Measurements from ENCODE around the gene STAT2. TPM values are rescaled to one million over a fixed set of nuclear protein-coding genes. Genes with fewer than 3 reads are reported as not detected.

STAT2 gene
- total and polyA plus RNA-seq, 9 of the 15 experiments (the other 6 are each of a cell fraction or from before 2014, with no cell fraction given), result 15.5 to 46.9 (median 40.1) TPM

GRCh38 chr12:56377989-56378316 lies 18.0 kb upstream of the STAT2 start (continued):
- no peak for TF ChIP-seq ZBTB40 (IDR thresholded peaks at IDR 0.05)
- TF ChIP-seq ZBTB40 (CRISPR knock-in tag; IDR thresholded peaks at IDR 0.05), result no peak
- no peak for TF ChIP-seq ZNF197 (CRISPR knock-in tag; IDR thresholded peaks at IDR 0.05; ENCODE audit: low read depth)
- TF ChIP-seq SRSF9 (IDR thresholded peaks at IDR 0.05; ENCODE audit: borderline replicate concordance, low read depth, low read length), result no peak
- no peak for TF ChIP-seq SAFB (IDR thresholded peaks at IDR 0.05; ENCODE audit: borderline replicate concordance, low read depth, low read length)
- TF ChIP-seq EZH2 (IDR thresholded peaks at IDR 0.05; ENCODE audit: borderline replicate concordance, low read depth, low read length), result no peak
- no peak for TF ChIP-seq ZNF212 (CRISPR knock-in tag; IDR thresholded peaks at IDR 0.05)
- TF ChIP-seq, protein P1, sequence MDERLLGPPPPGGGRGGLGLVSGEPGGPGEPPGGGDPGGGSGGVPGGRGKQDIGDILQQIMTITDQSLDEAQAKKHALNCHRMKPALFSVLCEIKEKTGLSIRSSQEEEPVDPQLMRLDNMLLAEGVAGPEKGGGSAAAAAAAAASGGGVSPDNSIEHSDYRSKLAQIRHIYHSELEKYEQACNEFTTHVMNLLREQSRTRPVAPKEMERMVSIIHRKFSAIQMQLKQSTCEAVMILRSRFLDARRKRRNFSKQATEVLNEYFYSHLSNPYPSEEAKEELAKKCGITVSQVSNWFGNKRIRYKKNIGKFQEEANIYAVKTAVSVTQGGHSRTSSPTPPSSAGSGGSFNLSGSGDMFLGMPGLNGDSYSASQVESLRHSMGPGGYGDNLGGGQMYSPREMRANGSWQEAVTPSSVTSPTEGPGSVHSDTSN (CRISPR knock-in tag; IDR thresholded peaks at IDR 0.05; ENCODE audit: low read depth), result no peak
- TF ChIP-seq, protein P1 (tag; conservative IDR thresholded peaks at IDR 0.05; ENCODE audit: low read depth), result peak; percentile 91
- TF ChIP-seq ARID1B (IDR thresholded peaks at IDR 0.05), result peak; percentile 7; the same call in 1 of the 2 replicates
- no peak for TF ChIP-seq KLF13 (tag; IDR thresholded peaks at IDR 0.05; ENCODE audit: borderline replicate concordance, low read depth)
- TF ChIP-seq, protein P2, sequence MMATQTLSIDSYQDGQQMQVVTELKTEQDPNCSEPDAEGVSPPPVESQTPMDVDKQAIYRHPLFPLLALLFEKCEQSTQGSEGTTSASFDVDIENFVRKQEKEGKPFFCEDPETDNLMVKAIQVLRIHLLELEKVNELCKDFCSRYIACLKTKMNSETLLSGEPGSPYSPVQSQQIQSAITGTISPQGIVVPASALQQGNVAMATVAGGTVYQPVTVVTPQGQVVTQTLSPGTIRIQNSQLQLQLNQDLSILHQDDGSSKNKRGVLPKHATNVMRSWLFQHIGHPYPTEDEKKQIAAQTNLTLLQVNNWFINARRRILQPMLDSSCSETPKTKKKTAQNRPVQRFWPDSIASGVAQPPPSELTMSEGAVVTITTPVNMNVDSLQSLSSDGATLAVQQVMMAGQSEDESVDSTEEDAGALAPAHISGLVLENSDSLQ (IDR thresholded peaks at IDR 0.05), result peak; percentile 55
- TF ChIP-seq ZNF24 (IDR thresholded peaks at IDR 0.05), result peak; percentile 48; the same call in 1 of the 2 replicates
- 0 out of 2 replicates have a peak, but pooled peaks have one; percentile 26 for TF ChIP-seq SOX6 (IDR thresholded peaks at IDR 0.05)
- peak; percentile 92 for TF ChIP-seq MEIS2 (IDR thresholded peaks at IDR 0.05; ENCODE audit: partially characterized antibody)
- no peak for TF ChIP-seq PURB (CRISPR knock-in tag; IDR thresholded peaks at IDR 0.05; ENCODE audit: low read depth)

Data from K562 (cell line).